ENCODE results near the gene SELENOT. TPM values are rescaled to one million over a fixed set of nuclear protein-coding genes. Genes with fewer than 3 reads are reported as not detected.

SELENOT gene
- total and polyA plus RNA-seq, 4 donors, result 52.7 to 107 (median 70.0) TPM

DNA sequence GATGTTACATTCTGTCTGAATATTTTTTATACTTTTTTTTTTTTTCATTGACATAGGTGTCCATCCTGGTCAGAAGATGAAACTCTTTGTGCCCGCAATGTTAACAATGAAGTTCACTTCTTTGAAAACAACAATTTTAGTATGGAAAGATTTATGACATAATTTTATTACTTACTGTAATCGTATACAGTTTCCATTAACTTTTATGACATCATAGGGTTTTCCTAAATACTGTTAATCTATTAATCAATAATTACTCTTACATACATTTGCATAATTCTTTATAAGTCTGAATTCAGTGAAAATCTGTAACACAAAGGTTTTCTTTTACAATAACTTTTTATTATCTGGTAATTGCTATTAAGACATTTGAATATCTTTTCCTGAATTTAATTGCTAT is 38.9 kb upstream of the SELENOT start:
- no peak for TF ChIP-seq FOXA1 (IDR thresholded peaks at IDR 0.05)
- TF ChIP-seq, protein P1, sequence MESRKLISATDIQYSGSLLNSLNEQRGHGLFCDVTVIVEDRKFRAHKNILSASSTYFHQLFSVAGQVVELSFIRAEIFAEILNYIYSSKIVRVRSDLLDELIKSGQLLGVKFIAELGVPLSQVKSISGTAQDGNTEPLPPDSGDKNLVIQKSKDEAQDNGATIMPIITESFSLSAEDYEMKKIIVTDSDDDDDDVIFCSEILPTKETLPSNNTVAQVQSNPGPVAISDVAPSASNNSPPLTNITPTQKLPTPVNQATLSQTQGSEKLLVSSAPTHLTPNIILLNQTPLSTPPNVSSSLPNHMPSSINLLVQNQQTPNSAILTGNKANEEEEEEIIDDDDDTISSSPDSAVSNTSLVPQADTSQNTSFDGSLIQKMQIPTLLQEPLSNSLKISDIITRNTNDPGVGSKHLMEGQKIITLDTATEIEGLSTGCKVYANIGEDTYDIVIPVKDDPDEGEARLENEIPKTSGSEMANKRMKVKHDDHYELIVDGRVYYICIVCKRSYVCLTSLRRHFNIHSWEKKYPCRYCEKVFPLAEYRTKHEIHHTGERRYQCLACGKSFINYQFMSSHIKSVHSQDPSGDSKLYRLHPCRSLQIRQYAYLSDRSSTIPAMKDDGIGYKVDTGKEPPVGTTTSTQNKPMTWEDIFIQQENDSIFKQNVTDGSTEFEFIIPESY (IDR thresholded peaks at IDR 0.05), result no peak
- H3K27me3 ChIP-seq (ENCODE audit: control insufficient read depth in 4 of 4, insufficient read depth in 4 of 4, low read length in 3 of 4), result no peaks in the 10 kb centered on the region
- H3K4me3 ChIP-seq (ENCODE audit: low read depth in 1 of 3, low read length in 3 of 3), result no peak overlapping the region
- WGBS, result 77% methylated on average over 2 of the region's 2 CpGs
- H3K27ac ChIP-seq (ENCODE audit: low read depth in 1 of 2, low read length in 2 of 2), result no peak overlapping the region
- no peak overlapping the region for H3K9ac ChIP-seq (ENCODE audit: low read depth in 1 of 2, low read length in 2 of 2)
- no peaks in the 10 kb centered on the region for H3K4me1 ChIP-seq (ENCODE audit: control insufficient read depth in 4 of 4, insufficient read depth in 4 of 4, low read length in 3 of 4)
- peaks cover 6 to 29% (median 20%) of the 10 kb centered on the region in 4 donors for H3K36me3 ChIP-seq (ENCODE audit: control insufficient read depth in 4 of 4, insufficient read depth in 3 of 4, low read depth in 1 of 4, low read length in 3 of 4)
- H3K9me3 ChIP-seq (ENCODE audit: control insufficient read depth in 4 of 4, low read length in 3 of 4), result no peaks in the 10 kb centered on the region
- no peak for DNase-seq (ENCODE audit: low spot score)

DNA sequence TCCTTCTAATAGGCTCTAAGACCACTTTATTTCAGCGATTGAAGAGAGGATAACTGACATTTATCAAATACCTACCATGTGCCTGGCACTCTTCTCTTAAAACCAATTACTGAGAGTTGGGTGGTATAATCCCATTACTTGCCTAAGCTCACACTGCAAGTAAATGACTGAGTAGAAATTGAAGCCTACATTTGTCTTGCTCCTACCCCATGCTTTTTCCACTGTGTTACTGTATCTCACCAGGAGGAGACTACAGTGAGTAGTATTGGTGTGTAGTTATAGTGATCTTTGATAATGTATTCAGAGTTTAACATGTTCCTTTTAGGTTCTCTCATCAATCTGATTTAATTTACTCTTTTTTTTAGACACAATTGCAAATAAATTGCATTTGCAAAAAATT is 35.8 kb upstream of the SELENOT start:
- no peak overlapping the region for H3K4me3 ChIP-seq (ENCODE audit: low read depth in 1 of 3, low read length in 3 of 3)
- 98% methylated on average over 1 of the region's 1 CpG for WGBS
- H3K4me1 ChIP-seq (ENCODE audit: control insufficient read depth in 4 of 4, insufficient read depth in 4 of 4, low read length in 3 of 4), result no peaks in the 10 kb centered on the region
- TF ChIP-seq EGR1 (IDR thresholded peaks at IDR 0.05; ENCODE audit: low read depth in 2 of 2) (no peak), JUND (IDR thresholded peaks at IDR 0.05) (no peak), FOXA2 (IDR thresholded peaks at IDR 0.05) (no peak), RAD21 (IDR thresholded peaks at IDR 0.05) (no peak), TAF1 (conservative IDR thresholded peaks at IDR 0.05) (no peak)
- TF ChIP-seq, protein P2, sequence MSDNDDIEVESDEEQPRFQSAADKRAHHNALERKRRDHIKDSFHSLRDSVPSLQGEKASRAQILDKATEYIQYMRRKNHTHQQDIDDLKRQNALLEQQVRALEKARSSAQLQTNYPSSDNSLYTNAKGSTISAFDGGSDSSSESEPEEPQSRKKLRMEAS (IDR thresholded peaks at IDR 0.05), result no peak
- TF ChIP-seq, protein P1 (IDR thresholded peaks at IDR 0.05), result no peak
- DNase-seq (ENCODE audit: low spot score), result no peak
- H3K9ac ChIP-seq (ENCODE audit: low read depth in 1 of 2, low read length in 2 of 2), result no peak overlapping the region
- peaks cover 12 to 35% (median 27%) of the 10 kb centered on the region in 4 donors for H3K36me3 ChIP-seq (ENCODE audit: control insufficient read depth in 4 of 4, insufficient read depth in 3 of 4, low read depth in 1 of 4, low read length in 3 of 4)
- no peak overlapping the region for H3K27ac ChIP-seq (ENCODE audit: low read depth in 1 of 2, low read length in 2 of 2)
- no peaks in the 10 kb centered on the region for H3K9me3 ChIP-seq (ENCODE audit: control insufficient read depth in 4 of 4, low read length in 3 of 4)
- no peaks in the 10 kb centered on the region for H3K27me3 ChIP-seq (ENCODE audit: control insufficient read depth in 4 of 4, insufficient read depth in 4 of 4, low read length in 3 of 4)

DNA sequence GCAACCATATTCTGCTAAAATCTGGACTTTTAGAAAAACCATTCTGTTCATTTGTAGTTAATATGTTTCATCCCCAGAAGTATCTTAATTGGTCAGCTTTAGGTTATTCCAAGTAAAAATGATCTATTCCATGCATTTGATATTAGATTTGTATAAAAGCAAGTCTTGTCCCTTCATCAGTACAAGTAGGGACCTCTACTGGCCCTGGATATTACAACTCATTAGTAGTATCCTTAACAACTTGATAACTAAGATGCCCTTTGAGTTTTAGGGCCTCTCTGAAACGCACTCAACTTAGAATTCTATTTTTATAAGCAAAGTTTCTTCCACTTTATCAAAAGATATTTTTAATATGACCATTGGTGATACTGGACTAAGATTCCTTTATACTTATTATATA is 25.3 kb upstream of the SELENOT start:
- WGBS, result 68% methylated on average over 1 of the region's 1 CpG
- Histone ChIP-seq H3K9me3 (ENCODE audit: control insufficient read depth in 4 of 4, low read length in 3 of 4) (no peaks in the 10 kb centered on the region), H3K9ac (ENCODE audit: low read depth in 1 of 2, low read length in 2 of 2) (no peak overlapping the region), H3K27me3 (ENCODE audit: control insufficient read depth in 4 of 4, insufficient read depth in 4 of 4, low read length in 3 of 4) (no peaks in the 10 kb centered on the region), H3K27ac (ENCODE audit: low read depth in 1 of 2, low read length in 2 of 2) (no peak overlapping the region), H3K4me1 (ENCODE audit: control insufficient read depth in 4 of 4, insufficient read depth in 4 of 4, low read length in 3 of 4) (no peaks in the 10 kb centered on the region), H3K36me3 (ENCODE audit: control insufficient read depth in 4 of 4, insufficient read depth in 3 of 4, low read depth in 1 of 4, low read length in 3 of 4) (peaks cover 8 to 38% (median 24%) of the 10 kb centered on the region in 4 donors), H3K4me3 (ENCODE audit: low read depth in 1 of 3, low read length in 3 of 3) (no peak overlapping the region)
- TF ChIP-seq RAD21 (IDR thresholded peaks at IDR 0.05), result peak in 1 of 2 donors; percentile 21
- TF ChIP-seq, protein P2 (IDR thresholded peaks at IDR 0.05), result no peak
- TF ChIP-seq, protein P3, sequence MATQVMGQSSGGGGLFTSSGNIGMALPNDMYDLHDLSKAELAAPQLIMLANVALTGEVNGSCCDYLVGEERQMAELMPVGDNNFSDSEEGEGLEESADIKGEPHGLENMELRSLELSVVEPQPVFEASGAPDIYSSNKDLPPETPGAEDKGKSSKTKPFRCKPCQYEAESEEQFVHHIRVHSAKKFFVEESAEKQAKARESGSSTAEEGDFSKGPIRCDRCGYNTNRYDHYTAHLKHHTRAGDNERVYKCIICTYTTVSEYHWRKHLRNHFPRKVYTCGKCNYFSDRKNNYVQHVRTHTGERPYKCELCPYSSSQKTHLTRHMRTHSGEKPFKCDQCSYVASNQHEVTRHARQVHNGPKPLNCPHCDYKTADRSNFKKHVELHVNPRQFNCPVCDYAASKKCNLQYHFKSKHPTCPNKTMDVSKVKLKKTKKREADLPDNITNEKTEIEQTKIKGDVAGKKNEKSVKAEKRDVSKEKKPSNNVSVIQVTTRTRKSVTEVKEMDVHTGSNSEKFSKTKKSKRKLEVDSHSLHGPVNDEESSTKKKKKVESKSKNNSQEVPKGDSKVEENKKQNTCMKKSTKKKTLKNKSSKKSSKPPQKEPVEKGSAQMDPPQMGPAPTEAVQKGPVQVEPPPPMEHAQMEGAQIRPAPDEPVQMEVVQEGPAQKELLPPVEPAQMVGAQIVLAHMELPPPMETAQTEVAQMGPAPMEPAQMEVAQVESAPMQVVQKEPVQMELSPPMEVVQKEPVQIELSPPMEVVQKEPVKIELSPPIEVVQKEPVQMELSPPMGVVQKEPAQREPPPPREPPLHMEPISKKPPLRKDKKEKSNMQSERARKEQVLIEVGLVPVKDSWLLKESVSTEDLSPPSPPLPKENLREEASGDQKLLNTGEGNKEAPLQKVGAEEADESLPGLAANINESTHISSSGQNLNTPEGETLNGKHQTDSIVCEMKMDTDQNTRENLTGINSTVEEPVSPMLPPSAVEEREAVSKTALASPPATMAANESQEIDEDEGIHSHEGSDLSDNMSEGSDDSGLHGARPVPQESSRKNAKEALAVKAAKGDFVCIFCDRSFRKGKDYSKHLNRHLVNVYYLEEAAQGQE (IDR thresholded peaks at IDR 0.05), result no peak
- DNase-seq (ENCODE audit: low spot score), result no peak
